Vagina (tissue), 2 donors: ENCODE measurements around the gene KCNH4. TPM values are rescaled to one million over a fixed set of nuclear protein-coding genes. Genes with fewer than 3 reads are reported as not detected.

Experiments
- DNase-seq, 2 donors: peaks; one replicate each; pipeline ENCODE4 v3.0.0-alpha.2; 2017; ENCODE audit errors: extremely low spot score in 2 of 2
- H3K27ac ChIP-seq: fragments of 200-600 bp; sonication (generic); one replicate; pipeline ENCODE4 v1.5.1; 2019
- H3K27me3 ChIP-seq: fragments of 200-600 bp; sonication (generic); one replicate; pipeline ENCODE4 v1.5.1; 2019
- H3K36me3 ChIP-seq, 2 donors: fragments of 200-600 bp; sonication (generic); one replicate each; pipeline ENCODE4 v1.5.1; 2017 to 2019
- H3K4me1 ChIP-seq: fragments of 200-600 bp; sonication (generic); one replicate; pipeline ENCODE4 v1.5.1; 2019
- H3K4me3 ChIP-seq, 2 donors: fragments of 200-600 bp; sonication (generic); 1 replicate in 1 of 2; 2 replicates in 1 of 2; pipeline ENCODE4 v1.5.1; 2016 to 2019
- H3K9me3 ChIP-seq: fragments of 200-600 bp; sonication (generic); one replicate; pipeline ENCODE4 v1.5.1; 2019
- POLR2A ChIP-seq, 2 donors: fragments of 450-650 bp; IDR thresholded peaks; one replicate each; pipeline ENCODE4 v1.6.1; 2017; ENCODE audit warnings: antibody characterized with exemption in 2 of 2, mild to moderate bottlenecking in 2 of 2, moderate library complexity in 2 of 2
- POLR2AphosphoS5 ChIP-seq, 2 donors: sonication (generic); formaldehyde crosslinking; IDR thresholded peaks; one replicate each; pipeline ENCODE4 v1.9.0; 2017; ENCODE audit warnings: antibody characterized with exemption in 2 of 2, mild to moderate bottlenecking in 2 of 2, low read depth in 1 of 2; ENCODE audit not compliant: insufficient read depth in 1 of 2
- intact Hi-C: fragments of 100-400 bp; cut with DNase I; formaldehyde crosslinking; loops from one replicate; pipeline ENCODE4 v1.15.1; 2023
- total RNA-seq: library from RNA; depleted of rRNA; stranded (reverse); fragments of >200 nt; gene quantifications from one replicate; pipeline ENCODE4 v1.2.3, GENCODE V29; 2016
- TF ChIP-seq, protein P1 (sequence below), 3 experiments: fragments of 450-650 bp in 2 of 3; fragments of 200-600 bp in 1 of 3; sonication (generic) in 1 of 3; IDR thresholded peaks; one replicate each; pipeline ENCODE4 v1.5.1; 2017 to 2019; ENCODE audit warnings: antibody characterized with exemption in 3 of 3, mild to moderate bottlenecking in 2 of 3, moderate library complexity in 2 of 3

The KCNH4 gene
- total RNA-seq, 1 donor from 2014 or later, result not detected

DNA sequence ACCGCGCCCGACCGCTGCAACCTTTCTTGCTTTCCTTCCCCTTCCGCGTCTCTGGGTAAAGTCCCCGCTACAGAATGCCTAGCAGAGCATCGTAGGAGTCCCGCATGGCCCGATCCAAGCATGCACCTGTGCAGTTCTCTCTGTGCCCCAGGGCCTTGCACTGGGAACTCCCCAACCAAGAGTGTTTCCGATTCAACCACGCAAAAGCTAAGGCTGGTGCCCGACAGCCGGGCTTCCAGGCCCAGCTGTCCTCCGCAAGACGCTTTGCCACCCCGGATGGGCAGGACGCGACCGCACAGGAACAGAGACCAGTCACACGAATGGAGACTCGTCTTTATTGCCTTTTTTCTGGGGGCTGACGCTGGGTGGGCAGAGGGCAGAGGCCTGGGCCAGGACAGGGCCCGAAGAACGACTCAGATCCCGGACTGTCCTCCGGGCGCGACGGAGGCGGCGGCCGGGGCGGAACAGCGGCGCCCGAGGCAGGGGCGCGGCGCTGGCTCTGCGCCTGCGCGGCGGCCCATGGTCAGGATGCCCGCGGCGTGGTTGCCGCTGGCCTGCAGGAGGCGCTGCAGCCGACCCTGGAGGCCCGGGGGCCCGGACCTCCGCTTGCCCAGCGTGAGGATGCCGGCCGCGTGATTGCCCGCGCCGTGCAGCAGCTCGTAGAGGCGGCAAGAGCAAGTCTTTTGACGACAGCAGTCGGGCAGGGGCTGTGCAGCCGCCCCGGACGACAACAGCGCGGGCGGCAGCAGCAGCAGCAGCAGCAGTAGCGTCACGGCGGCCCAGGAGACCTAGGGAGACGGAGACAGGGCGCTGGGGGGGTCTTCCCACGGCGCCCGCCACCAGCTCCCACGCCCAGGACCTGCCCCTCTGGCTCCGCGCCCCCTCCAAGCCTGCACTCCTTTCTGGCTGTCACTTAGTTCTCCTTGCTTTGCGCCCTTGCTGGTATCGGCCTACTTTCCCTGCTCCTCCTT lies 3.1 kb upstream of the KCNH4 start:
- TF ChIP-seq, protein P1, sequence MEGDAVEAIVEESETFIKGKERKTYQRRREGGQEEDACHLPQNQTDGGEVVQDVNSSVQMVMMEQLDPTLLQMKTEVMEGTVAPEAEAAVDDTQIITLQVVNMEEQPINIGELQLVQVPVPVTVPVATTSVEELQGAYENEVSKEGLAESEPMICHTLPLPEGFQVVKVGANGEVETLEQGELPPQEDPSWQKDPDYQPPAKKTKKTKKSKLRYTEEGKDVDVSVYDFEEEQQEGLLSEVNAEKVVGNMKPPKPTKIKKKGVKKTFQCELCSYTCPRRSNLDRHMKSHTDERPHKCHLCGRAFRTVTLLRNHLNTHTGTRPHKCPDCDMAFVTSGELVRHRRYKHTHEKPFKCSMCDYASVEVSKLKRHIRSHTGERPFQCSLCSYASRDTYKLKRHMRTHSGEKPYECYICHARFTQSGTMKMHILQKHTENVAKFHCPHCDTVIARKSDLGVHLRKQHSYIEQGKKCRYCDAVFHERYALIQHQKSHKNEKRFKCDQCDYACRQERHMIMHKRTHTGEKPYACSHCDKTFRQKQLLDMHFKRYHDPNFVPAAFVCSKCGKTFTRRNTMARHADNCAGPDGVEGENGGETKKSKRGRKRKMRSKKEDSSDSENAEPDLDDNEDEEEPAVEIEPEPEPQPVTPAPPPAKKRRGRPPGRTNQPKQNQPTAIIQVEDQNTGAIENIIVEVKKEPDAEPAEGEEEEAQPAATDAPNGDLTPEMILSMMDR (IDR thresholded peaks at IDR 0.05), result peak in 2 of 3 experiments; percentile 18 to 77
- peak in 1 of 2 donors; percentile 33 for TF ChIP-seq POLR2AphosphoS5 (IDR thresholded peaks at IDR 0.05; ENCODE audit: insufficient read depth in 1 of 2, low read depth in 1 of 2)
- no peak for TF ChIP-seq POLR2A (IDR thresholded peaks at IDR 0.05)
- H3K4me1 ChIP-seq, result peaks cover 23% of the 10 kb centered on the region
- H3K27ac ChIP-seq, result peak overlapping the region; percentile 0
- H3K4me3 ChIP-seq, result peak overlapping the region; percentile 39 to 47
- no peaks in the 10 kb centered on the region for H3K9me3 ChIP-seq
- peaks cover 8% of the 10 kb centered on the region for H3K27me3 ChIP-seq
- DNase-seq, result no peak
- intact Hi-C loops, result no loop called here
- no peaks in the 10 kb centered on the region for H3K36me3 ChIP-seq

GRCh38 chr17:42182927-42183734 lies 2.2 kb upstream of the KCNH4 start:
- no peaks in the 10 kb centered on the region for H3K36me3 ChIP-seq
- intact Hi-C loops, result no loop called here
- H3K27ac ChIP-seq, result no peak overlapping the region
- TF ChIP-seq, protein P1 (IDR thresholded peaks at IDR 0.05), result no peak
- TF ChIP-seq POLR2A (IDR thresholded peaks at IDR 0.05) (no peak), POLR2AphosphoS5 (IDR thresholded peaks at IDR 0.05; ENCODE audit: insufficient read depth in 1 of 2, low read depth in 1 of 2) (no peak)
- H3K9me3 ChIP-seq, result no peaks in the 10 kb centered on the region
- peak overlapping the region in 1 of 2 donors; percentile 39 for H3K4me3 ChIP-seq
- peaks cover 23% of the 10 kb centered on the region for H3K4me1 ChIP-seq
- H3K27me3 ChIP-seq, result peaks cover 8% of the 10 kb centered on the region
- no peak for DNase-seq

GRCh38 chr17:42181851-42182207 lies 887 bp upstream of the KCNH4 start:
- no peak for TF ChIP-seq POLR2AphosphoS5 (IDR thresholded peaks at IDR 0.05; ENCODE audit: insufficient read depth in 1 of 2, low read depth in 1 of 2)
- TF ChIP-seq, protein P1 (IDR thresholded peaks at IDR 0.05), result no peak
- TF ChIP-seq POLR2A (IDR thresholded peaks at IDR 0.05), result no peak
- Histone ChIP-seq H3K9me3 (no peaks in the 10 kb centered on the region), H3K27ac (no peak overlapping the region), H3K4me1 (peaks cover 23% of the 10 kb centered on the region), H3K4me3 (no peak overlapping the region), H3K36me3 (no peaks in the 10 kb centered on the region), H3K27me3 (peaks cover 8% of the 10 kb centered on the region)
- intact Hi-C loops, result no loop called here
- no peak for DNase-seq

DNA sequence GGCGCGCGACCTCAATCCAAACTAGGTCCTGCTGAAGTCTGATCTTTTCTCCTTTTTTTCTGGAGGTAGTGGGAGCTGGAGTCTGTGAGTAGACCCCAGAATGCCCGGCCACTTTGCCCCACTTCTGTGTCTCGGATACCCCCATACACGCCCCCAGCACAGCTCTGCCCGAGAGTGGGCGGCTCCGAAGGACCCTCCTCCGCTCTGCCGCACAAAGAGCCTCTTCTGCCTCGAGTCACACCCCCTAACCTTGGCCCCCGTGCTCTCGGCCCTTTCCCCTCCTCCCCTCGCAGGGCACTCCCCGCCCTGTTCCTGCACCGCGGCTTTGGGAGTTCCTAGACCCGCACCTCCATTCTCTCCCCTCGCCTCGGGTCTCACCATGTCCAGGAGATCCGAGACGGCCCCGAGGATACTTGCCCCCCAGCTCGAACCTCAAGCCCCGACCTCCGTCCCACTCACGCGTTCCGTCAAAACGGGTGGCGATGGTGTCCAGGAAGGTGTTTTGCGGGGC lies 476 bp downstream of the KCNH4 start:
- intact Hi-C loops, result no loop called here
- no peaks in the 10 kb centered on the region for H3K9me3 ChIP-seq
- no peak for DNase-seq
- peaks cover 8% of the 10 kb centered on the region for H3K27me3 ChIP-seq
- no peaks in the 10 kb centered on the region for H3K36me3 ChIP-seq
- peaks cover 23% of the 10 kb centered on the region for H3K4me1 ChIP-seq
- no peak overlapping the region for H3K27ac ChIP-seq
- TF ChIP-seq POLR2AphosphoS5 (IDR thresholded peaks at IDR 0.05; ENCODE audit: insufficient read depth in 1 of 2, low read depth in 1 of 2), result no peak
- no peak for TF ChIP-seq POLR2A (IDR thresholded peaks at IDR 0.05)
- TF ChIP-seq, protein P1 (IDR thresholded peaks at IDR 0.05), result no peak
- H3K4me3 ChIP-seq, result peak overlapping the region; percentile 36
